Skeletal muscle tissue (tissue), 4 donors: ENCODE results near the gene SULT4A1. TPM values are rescaled to one million over a fixed set of nuclear protein-coding genes. Genes with fewer than 3 reads are reported as not detected.
"Not testable (repeated sequence)": the region's sequence is repeated elsewhere in the genome, so short reads cannot be mapped to it uniquely, and the experiment has no call there.

Experiments used
- H3K27ac ChIP-seq: one replicate; pipeline ENCODE4 v1.7.0; 2013; ENCODE audit warnings: mild to moderate bottlenecking, low read depth, low read length, inconsistent platforms
- H3K27me3 ChIP-seq, 3 donors: one replicate each; pipeline ENCODE4 v1.7.0; 2013; ENCODE audit warnings: low read length in 3 of 3; ENCODE audit not compliant: control insufficient read depth in 3 of 3, insufficient read depth in 3 of 3
- H3K36me3 ChIP-seq, 3 donors: one replicate each; pipeline ENCODE4 v1.7.0; 2013; ENCODE audit warnings: low read length in 3 of 3; ENCODE audit not compliant: control insufficient read depth in 3 of 3, insufficient read depth in 3 of 3
- H3K4me1 ChIP-seq, 3 donors: one replicate each; pipeline ENCODE4 v1.7.0; 2013; ENCODE audit warnings: low read length in 3 of 3, mild to moderate bottlenecking in 3 of 3; ENCODE audit not compliant: control insufficient read depth in 3 of 3, insufficient read depth in 3 of 3
- H3K4me3 ChIP-seq, 3 donors: one replicate each; pipeline ENCODE4 v1.7.0; 2013; ENCODE audit warnings: low read length in 3 of 3
- H3K9ac ChIP-seq, 3 donors: one replicate each; pipeline ENCODE4 v1.7.0; 2013; ENCODE audit warnings: low read length in 3 of 3, mild to moderate bottlenecking in 3 of 3, moderate library complexity in 2 of 3, low read depth in 1 of 3
- H3K9me3 ChIP-seq, 3 donors: one replicate each; pipeline ENCODE4 v1.7.0; 2013; ENCODE audit warnings: low read length in 3 of 3; ENCODE audit not compliant: control insufficient read depth in 3 of 3
- total RNA-seq: library from RNA; depleted of rRNA; stranded (reverse); fragments of >200 nt; gene quantifications from one replicate; pipeline ENCODE4 v1.2.3, GENCODE V29; 2014
- donor health status: Osteomylitis.

The SULT4A1 gene
- total RNA-seq, 1 donor from 2014 or later: under 0.01 TPM

- Histone ChIP-seq H3K36me3 (no peaks in the 10 kb centered on the region), H3K27ac (no peak overlapping the region), H3K9me3 (peaks cover 0 to 2% (median 2%) of the 10 kb centered on the region in 3 donors), H3K4me3 (no peak overlapping the region), H3K9ac (no peak overlapping the region), H3K4me1 (no peaks in the 10 kb centered on the region), H3K27me3 (peaks cover 18 to 42% (median 41%) of the 10 kb centered on the region in 3 donors)
Measured at GRCh38 chr22:43881091-43882061, 19.1 kb upstream of the SULT4A1 start.

- H3K4me1 ChIP-seq: no peaks in the 10 kb centered on the region
- no peak overlapping the region for H3K9ac ChIP-seq
- no peak overlapping the region for H3K27ac ChIP-seq
- H3K36me3 ChIP-seq: no peaks in the 10 kb centered on the region
- H3K27me3 ChIP-seq: peaks cover 16 to 40% (median 37%) of the 10 kb centered on the region in 3 donors
- no peak overlapping the region for H3K4me3 ChIP-seq
- H3K9me3 ChIP-seq: peaks cover 0 to 2% (median 2%) of the 10 kb centered on the region in 3 donors
Measured at GRCh38 chr22:43880541-43880991, 18.3 kb upstream of the SULT4A1 start.

- no peak overlapping the region for H3K27ac ChIP-seq
- peaks cover 0 to 2% (median 2%) of the 10 kb centered on the region in 3 donors for H3K9me3 ChIP-seq
- H3K27me3 ChIP-seq: peaks cover 13 to 37% (median 34%) of the 10 kb centered on the region in 3 donors
- no peak overlapping the region for H3K4me3 ChIP-seq
- H3K4me1 ChIP-seq: no peaks in the 10 kb centered on the region
- H3K9ac ChIP-seq: no peak overlapping the region
- H3K36me3 ChIP-seq: no peaks in the 10 kb centered on the region
Measured at GRCh38 chr22:43879901-43880540, 17.7 kb upstream of the SULT4A1 start.

- Histone ChIP-seq H3K4me1 (no peaks in the 10 kb centered on the region), H3K9ac (no peak overlapping the region), H3K27me3 (peaks cover 13 to 44% (median 29%) of the 10 kb centered on the region in 3 donors), H3K36me3 (no peaks in the 10 kb centered on the region), H3K9me3 (peaks cover 0 to 2% (median 2%) of the 10 kb centered on the region in 3 donors), H3K27ac (no peak overlapping the region), H3K4me3 (no peak overlapping the region)
Measured at GRCh38 chr22:43878831-43879550, 16.7 kb upstream of the SULT4A1 start.

GRCh38 chr22:43878079-43878795 is 15.9 kb upstream of the SULT4A1 start:
- H3K9ac ChIP-seq: no peak overlapping the region
- H3K9me3 ChIP-seq: peaks cover 0 to 2% (median 2%) of the 10 kb centered on the region in 3 donors
- H3K4me3 ChIP-seq: no peak overlapping the region
- H3K27me3 ChIP-seq: peaks cover 13 to 44% (median 29%) of the 10 kb centered on the region in 3 donors
- H3K27ac ChIP-seq: no peak overlapping the region
- no peaks in the 10 kb centered on the region for H3K36me3 ChIP-seq
- H3K4me1 ChIP-seq: no peaks in the 10 kb centered on the region

GRCh38 chr22:43876866-43877509 is 14.7 kb upstream of the SULT4A1 start:
- Histone ChIP-seq H3K9ac (no peak overlapping the region), H3K36me3 (no peaks in the 10 kb centered on the region), H3K4me1 (no peaks in the 10 kb centered on the region), H3K9me3 (no peaks in the 10 kb centered on the region), H3K4me3 (no peak overlapping the region), H3K27me3 (peaks cover 13 to 44% (median 29%) of the 10 kb centered on the region in 3 donors), H3K27ac (no peak overlapping the region)

GRCh38 chr22:43869799-43870198 is 7.5 kb upstream of the SULT4A1 start:
- Histone ChIP-seq H3K4me1 (no peaks in the 10 kb centered on the region), H3K27me3 (peaks cover 2 to 9% (median 2%) of the 10 kb centered on the region in 3 donors), H3K9me3 (peaks cover 0 to 4% (median 0%) of the 10 kb centered on the region in 3 donors), H3K27ac (no peak overlapping the region), H3K9ac (no peak overlapping the region), H3K4me3 (no peak overlapping the region), H3K36me3 (no peaks in the 10 kb centered on the region)

GRCh38 chr22:43869001-43869400 is 6.7 kb upstream of the SULT4A1 start:
- H3K9me3 ChIP-seq, H3K9ac ChIP-seq, H3K27ac ChIP-seq, H3K36me3 ChIP-seq, H3K4me3 ChIP-seq, H3K4me1 ChIP-seq: not testable (repeated sequence)
- peaks cover 6 to 10% (median 8%) of the 10 kb centered on the region in 3 donors for H3K27me3 ChIP-seq
